ENCODE data around the gene NUDT3. TPM values are rescaled to one million over a fixed set of nuclear protein-coding genes. Genes with fewer than 3 reads are reported as not detected.
"Not testable (repeated sequence)": the region's sequence is repeated elsewhere in the genome, so short reads cannot be mapped to it uniquely, and the experiment has no call there.

The NUDT3 gene
- total and polyA plus RNA-seq, 4 donors, result 9.0 to 38.5 (median 22.8) TPM

DNA sequence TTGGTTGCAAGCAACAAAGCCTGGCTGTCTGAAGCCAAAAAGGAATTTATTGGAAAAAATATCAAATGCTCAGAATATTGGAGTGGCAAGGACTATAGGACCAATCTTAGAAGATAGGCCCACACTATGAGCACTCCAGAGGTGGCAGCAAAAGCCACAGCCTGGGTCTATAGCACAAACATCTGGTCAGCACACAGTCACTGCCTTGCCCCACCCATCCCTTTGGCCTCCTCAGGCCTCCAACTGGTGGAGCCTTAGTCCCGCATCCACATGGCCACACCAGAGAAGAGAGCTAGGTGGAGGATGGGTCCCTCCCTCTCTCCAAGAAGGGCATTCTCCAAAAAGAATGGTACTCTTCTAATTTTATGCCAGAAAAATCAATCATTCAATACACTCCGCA lies 14.0 kb downstream of the NUDT3 start:
- no peaks in the 10 kb centered on the region for H3K27me3 ChIP-seq (ENCODE audit: control insufficient read depth in 3 of 3, insufficient read depth in 3 of 3, low read length in 2 of 3)
- no peak for DNase-seq
- H3K9ac ChIP-seq (ENCODE audit: insufficient read depth in 1 of 2, low read length in 2 of 2), result no peak overlapping the region
- H3K9me3 ChIP-seq (ENCODE audit: control insufficient read depth in 4 of 4, insufficient read depth in 3 of 4, low read length in 3 of 4), result no peaks in the 10 kb centered on the region
- ATAC-seq (ENCODE audit: insufficient read depth, low FRiP score), result no peak
- H3K4me3 ChIP-seq, result no peak overlapping the region
- WGBS, 2 donors, result 98% methylated on average over 2 of the region's 2 CpGs
- H3K4me1 ChIP-seq (ENCODE audit: control insufficient read depth in 5 of 5, insufficient read depth in 5 of 5, low read length in 5 of 5), result peaks cover 0 to 9% (median 2%) of the 10 kb centered on the region in 5 donors
- no peaks in the 10 kb centered on the region for H3K36me3 ChIP-seq (ENCODE audit: control insufficient read depth in 4 of 4, insufficient read depth in 4 of 4, low read length in 4 of 4)
- TF ChIP-seq, protein P1, sequence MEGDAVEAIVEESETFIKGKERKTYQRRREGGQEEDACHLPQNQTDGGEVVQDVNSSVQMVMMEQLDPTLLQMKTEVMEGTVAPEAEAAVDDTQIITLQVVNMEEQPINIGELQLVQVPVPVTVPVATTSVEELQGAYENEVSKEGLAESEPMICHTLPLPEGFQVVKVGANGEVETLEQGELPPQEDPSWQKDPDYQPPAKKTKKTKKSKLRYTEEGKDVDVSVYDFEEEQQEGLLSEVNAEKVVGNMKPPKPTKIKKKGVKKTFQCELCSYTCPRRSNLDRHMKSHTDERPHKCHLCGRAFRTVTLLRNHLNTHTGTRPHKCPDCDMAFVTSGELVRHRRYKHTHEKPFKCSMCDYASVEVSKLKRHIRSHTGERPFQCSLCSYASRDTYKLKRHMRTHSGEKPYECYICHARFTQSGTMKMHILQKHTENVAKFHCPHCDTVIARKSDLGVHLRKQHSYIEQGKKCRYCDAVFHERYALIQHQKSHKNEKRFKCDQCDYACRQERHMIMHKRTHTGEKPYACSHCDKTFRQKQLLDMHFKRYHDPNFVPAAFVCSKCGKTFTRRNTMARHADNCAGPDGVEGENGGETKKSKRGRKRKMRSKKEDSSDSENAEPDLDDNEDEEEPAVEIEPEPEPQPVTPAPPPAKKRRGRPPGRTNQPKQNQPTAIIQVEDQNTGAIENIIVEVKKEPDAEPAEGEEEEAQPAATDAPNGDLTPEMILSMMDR (IDR thresholded peaks at IDR 0.05; ENCODE audit: control extremely low read depth, extremely low read depth), result no peak
- H3K27ac ChIP-seq (ENCODE audit: low read depth in 1 of 2, low read length in 1 of 2), result no peak overlapping the region

DNA sequence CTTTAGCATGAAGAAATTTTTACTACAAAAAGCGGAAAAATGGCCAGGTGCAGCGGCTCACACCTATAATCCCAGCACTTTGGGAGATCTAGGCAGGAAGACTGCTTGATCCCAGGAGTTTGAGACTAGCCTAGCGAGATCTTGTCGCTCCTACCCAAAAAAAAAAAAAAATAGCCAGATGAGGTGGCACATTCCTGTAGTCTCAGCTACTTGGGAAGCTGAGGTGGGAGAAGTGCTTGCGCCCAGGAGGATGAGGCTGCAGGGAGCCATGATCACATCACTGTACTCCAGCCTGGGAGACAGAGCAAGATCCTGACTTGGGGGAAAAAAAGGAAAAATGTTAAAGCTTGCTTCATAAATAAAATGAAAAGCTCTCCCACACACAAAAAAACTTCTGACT lies 14.5 kb downstream of the NUDT3 start:
- Histone ChIP-seq H3K9ac (ENCODE audit: insufficient read depth in 1 of 2, low read length in 2 of 2) (no peak overlapping the region), H3K4me3 (no peak overlapping the region), H3K9me3 (ENCODE audit: control insufficient read depth in 4 of 4, insufficient read depth in 3 of 4, low read length in 3 of 4) (no peaks in the 10 kb centered on the region), H3K27ac (ENCODE audit: low read depth in 1 of 2, low read length in 1 of 2) (no peak overlapping the region), H3K36me3 (ENCODE audit: control insufficient read depth in 4 of 4, insufficient read depth in 4 of 4, low read length in 4 of 4) (no peaks in the 10 kb centered on the region), H3K4me1 (ENCODE audit: control insufficient read depth in 5 of 5, insufficient read depth in 5 of 5, low read length in 5 of 5) (peaks cover 0 to 9% (median 0%) of the 10 kb centered on the region in 5 donors), H3K27me3 (ENCODE audit: control insufficient read depth in 3 of 3, insufficient read depth in 3 of 3, low read length in 2 of 3) (no peaks in the 10 kb centered on the region)
- DNase-seq (no peak), ATAC-seq (ENCODE audit: insufficient read depth, low FRiP score) (no peak)
- WGBS, 2 donors, result 98 to 99% methylated on average over 5 of the region's 5 CpGs
- TF ChIP-seq, protein P1 (IDR thresholded peaks at IDR 0.05; ENCODE audit: control extremely low read depth, extremely low read depth), result no peak

DNA sequence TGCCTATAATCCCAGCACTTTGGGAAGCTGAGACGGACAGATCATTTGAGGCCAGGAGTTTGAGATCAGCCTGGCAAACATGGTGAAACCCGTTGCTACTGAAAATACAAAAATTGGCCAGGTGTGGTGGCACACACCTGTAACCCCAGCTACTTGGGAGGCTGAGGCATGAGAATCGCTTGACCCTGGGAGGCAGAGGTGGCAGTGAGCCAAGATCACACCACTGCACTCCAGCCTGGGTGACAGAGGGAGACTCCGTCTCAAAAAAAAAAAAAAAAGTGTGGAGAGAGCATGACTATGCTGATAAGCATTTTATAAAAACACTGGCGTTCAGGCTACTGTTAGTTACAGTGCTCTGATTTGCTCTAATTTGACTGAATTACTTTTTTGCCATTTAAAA lies 14.9 kb downstream of the NUDT3 start:
- not testable (repeated sequence) for H3K27me3 ChIP-seq (ENCODE audit: control insufficient read depth in 3 of 3, insufficient read depth in 3 of 3, low read length in 2 of 3); H3K27ac ChIP-seq (ENCODE audit: low read depth in 1 of 2, low read length in 1 of 2); DNase-seq; H3K9ac ChIP-seq (ENCODE audit: insufficient read depth in 1 of 2, low read length in 2 of 2); H3K9me3 ChIP-seq (ENCODE audit: control insufficient read depth in 4 of 4, insufficient read depth in 3 of 4, low read length in 3 of 4); H3K36me3 ChIP-seq (ENCODE audit: control insufficient read depth in 4 of 4, insufficient read depth in 4 of 4, low read length in 4 of 4); ATAC-seq (ENCODE audit: insufficient read depth, low FRiP score); H3K4me3 ChIP-seq; H3K4me1 ChIP-seq (ENCODE audit: control insufficient read depth in 5 of 5, insufficient read depth in 5 of 5, low read length in 5 of 5)
- 91 to 94% methylated on average over 5 of the region's 5 CpGs for WGBS, 2 donors

DNA sequence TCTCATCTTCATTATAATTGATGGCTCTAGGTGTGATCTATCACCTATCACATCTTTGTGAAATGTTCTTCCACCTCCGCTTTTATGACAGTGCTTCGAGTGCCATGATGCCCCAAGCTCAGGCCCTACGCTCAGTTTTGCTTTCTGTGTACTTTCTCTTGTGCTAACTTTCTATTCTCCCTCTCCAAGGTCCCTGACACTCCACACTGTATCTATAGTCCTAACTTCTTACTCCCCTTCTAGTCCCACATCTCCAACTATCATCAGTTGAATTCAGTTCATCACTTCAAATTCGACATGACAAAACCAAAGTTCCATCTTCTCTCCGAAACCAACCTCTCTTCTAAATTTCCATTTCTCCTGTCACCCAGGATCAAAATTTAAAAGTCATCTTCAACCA lies 16.6 kb downstream of the NUDT3 start:
- no peak for DNase-seq
- H3K9me3 ChIP-seq (ENCODE audit: control insufficient read depth in 4 of 4, insufficient read depth in 3 of 4, low read length in 3 of 4), result no peaks in the 10 kb centered on the region
- H3K4me3 ChIP-seq, result no peak overlapping the region
- H3K36me3 ChIP-seq (ENCODE audit: control insufficient read depth in 4 of 4, insufficient read depth in 4 of 4, low read length in 4 of 4), result no peaks in the 10 kb centered on the region
- TF ChIP-seq, protein P1 (IDR thresholded peaks at IDR 0.05; ENCODE audit: control extremely low read depth, extremely low read depth), result no peak
- H3K9ac ChIP-seq (ENCODE audit: insufficient read depth in 1 of 2, low read length in 2 of 2), result no peak overlapping the region
- WGBS, 2 donors, result 93 to 97% methylated on average over 5 of the region's 5 CpGs
- H3K27ac ChIP-seq (ENCODE audit: low read depth in 1 of 2, low read length in 1 of 2), result no peak overlapping the region
- peaks cover 0 to 9% (median 0%) of the 10 kb centered on the region in 5 donors for H3K4me1 ChIP-seq (ENCODE audit: control insufficient read depth in 5 of 5, insufficient read depth in 5 of 5, low read length in 5 of 5)
- no peak for ATAC-seq (ENCODE audit: insufficient read depth, low FRiP score)
- H3K27me3 ChIP-seq (ENCODE audit: control insufficient read depth in 3 of 3, insufficient read depth in 3 of 3, low read length in 2 of 3), result no peaks in the 10 kb centered on the region
